ENCODE data around the gene ST6GALNAC1.

DNA sequence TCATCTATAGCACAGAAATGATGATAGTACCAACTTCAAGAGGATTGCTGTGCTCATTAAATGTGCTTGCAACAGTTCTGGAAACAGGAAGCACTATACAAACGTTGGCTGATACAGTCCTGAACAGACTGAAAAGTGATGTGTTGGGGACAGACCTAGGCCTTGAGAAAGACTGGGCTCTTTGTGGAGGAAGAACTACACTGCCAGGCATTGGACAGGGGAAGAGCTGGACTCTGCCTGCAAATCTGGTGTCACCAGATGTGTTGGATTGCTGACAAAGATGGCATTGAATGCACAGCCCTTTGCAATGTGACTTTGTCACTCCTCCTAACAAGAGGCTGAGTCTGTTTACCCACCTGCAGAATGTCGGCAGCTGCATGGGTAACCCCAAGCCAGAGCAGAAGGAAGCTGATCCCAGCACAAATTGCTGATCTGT, 45.5 kb downstream of the ST6GALNAC1 start:
- TF ChIP-seq CTCF (IDR thresholded peaks at IDR 0.05; ENCODE audit: low read depth, low read length, missing input control) (no peak), RAD21 (IDR thresholded peaks at IDR 0.05) (no peak), NR2F2 (IDR thresholded peaks at IDR 0.05) (no peak), YY1 (IDR thresholded peaks at IDR 0.05) (no peak)
- TF ChIP-seq, protein P1, sequence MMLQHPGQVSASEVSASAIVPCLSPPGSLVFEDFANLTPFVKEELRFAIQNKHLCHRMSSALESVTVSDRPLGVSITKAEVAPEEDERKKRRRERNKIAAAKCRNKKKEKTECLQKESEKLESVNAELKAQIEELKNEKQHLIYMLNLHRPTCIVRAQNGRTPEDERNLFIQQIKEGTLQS (IDR thresholded peaks at IDR 0.05): no peak
- TF ChIP-seq, protein P2, sequence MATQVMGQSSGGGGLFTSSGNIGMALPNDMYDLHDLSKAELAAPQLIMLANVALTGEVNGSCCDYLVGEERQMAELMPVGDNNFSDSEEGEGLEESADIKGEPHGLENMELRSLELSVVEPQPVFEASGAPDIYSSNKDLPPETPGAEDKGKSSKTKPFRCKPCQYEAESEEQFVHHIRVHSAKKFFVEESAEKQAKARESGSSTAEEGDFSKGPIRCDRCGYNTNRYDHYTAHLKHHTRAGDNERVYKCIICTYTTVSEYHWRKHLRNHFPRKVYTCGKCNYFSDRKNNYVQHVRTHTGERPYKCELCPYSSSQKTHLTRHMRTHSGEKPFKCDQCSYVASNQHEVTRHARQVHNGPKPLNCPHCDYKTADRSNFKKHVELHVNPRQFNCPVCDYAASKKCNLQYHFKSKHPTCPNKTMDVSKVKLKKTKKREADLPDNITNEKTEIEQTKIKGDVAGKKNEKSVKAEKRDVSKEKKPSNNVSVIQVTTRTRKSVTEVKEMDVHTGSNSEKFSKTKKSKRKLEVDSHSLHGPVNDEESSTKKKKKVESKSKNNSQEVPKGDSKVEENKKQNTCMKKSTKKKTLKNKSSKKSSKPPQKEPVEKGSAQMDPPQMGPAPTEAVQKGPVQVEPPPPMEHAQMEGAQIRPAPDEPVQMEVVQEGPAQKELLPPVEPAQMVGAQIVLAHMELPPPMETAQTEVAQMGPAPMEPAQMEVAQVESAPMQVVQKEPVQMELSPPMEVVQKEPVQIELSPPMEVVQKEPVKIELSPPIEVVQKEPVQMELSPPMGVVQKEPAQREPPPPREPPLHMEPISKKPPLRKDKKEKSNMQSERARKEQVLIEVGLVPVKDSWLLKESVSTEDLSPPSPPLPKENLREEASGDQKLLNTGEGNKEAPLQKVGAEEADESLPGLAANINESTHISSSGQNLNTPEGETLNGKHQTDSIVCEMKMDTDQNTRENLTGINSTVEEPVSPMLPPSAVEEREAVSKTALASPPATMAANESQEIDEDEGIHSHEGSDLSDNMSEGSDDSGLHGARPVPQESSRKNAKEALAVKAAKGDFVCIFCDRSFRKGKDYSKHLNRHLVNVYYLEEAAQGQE (IDR thresholded peaks at IDR 0.05): no peak
